Rectal smooth muscle tissue (tissue), 1 donor: ENCODE data around the gene CTDSPL.

Experiments
- H3K27ac ChIP-seq: one replicate; pipeline ENCODE4 v1.7.0; 2013; ENCODE audit warnings: low read depth, low read length, inconsistent platforms
- H3K27me3 ChIP-seq: one replicate; pipeline ENCODE4 v1.7.0; 2013; ENCODE audit warnings: low read length; ENCODE audit not compliant: control insufficient read depth, insufficient read depth
- H3K36me3 ChIP-seq: one replicate; pipeline ENCODE4 v1.7.0; 2013; ENCODE audit warnings: low read length; ENCODE audit not compliant: control insufficient read depth, insufficient read depth
- H3K4me1 ChIP-seq: one replicate; pipeline ENCODE4 v1.7.0; 2013; ENCODE audit warnings: low read length; ENCODE audit not compliant: control insufficient read depth, insufficient read depth
- H3K4me3 ChIP-seq: one replicate; pipeline ENCODE4 v1.7.0; 2013; ENCODE audit warnings: low read length
- H3K9ac ChIP-seq: one replicate; pipeline ENCODE4 v1.7.0; 2013; ENCODE audit warnings: low read length

CTDSPL gene

GRCh38 chr3:37858742-37859141 is 2.9 kb upstream of the CTDSPL start:
- Histone ChIP-seq H3K9ac (no peak overlapping the region), H3K27me3 (no peaks in the 10 kb centered on the region), H3K36me3 (no peaks in the 10 kb centered on the region), H3K4me3 (no peak overlapping the region), H3K4me1 (peaks cover 23% of the 10 kb centered on the region), H3K27ac (no peak overlapping the region)

- Histone ChIP-seq H3K27ac (no peak overlapping the region), H3K36me3 (no peaks in the 10 kb centered on the region)
Observed at GRCh38 chr3:37859354-37859753, 2.3 kb upstream of the CTDSPL start.

GRCh38 chr3:37859908-37860199 is 1.8 kb upstream of the CTDSPL start:
- no peaks in the 10 kb centered on the region for H3K36me3 ChIP-seq
- H3K4me1 ChIP-seq = peaks cover 23% of the 10 kb centered on the region
- H3K9ac ChIP-seq = no peak overlapping the region
- peak overlapping the region; percentile 85 for H3K27ac ChIP-seq
- H3K4me3 ChIP-seq = peak overlapping the region; percentile 45
- no peaks in the 10 kb centered on the region for H3K27me3 ChIP-seq

More at GRCh38 chr3:37859354-37859753, 2.3 kb upstream of the CTDSPL start:
- Histone ChIP-seq H3K9ac (no peak overlapping the region), H3K4me3 (no peak overlapping the region), H3K27me3 (no peaks in the 10 kb centered on the region), H3K4me1 (peaks cover 23% of the 10 kb centered on the region)

- no peaks in the 10 kb centered on the region for H3K36me3 ChIP-seq
- H3K4me3 ChIP-seq = peak overlapping the region; percentile 97
- peaks cover 14% of the 10 kb centered on the region for H3K4me1 ChIP-seq
- peak overlapping the region; percentile 64 for H3K27ac ChIP-seq
- H3K9ac ChIP-seq = peak overlapping the region; percentile 61
- H3K27me3 ChIP-seq = no peaks in the 10 kb centered on the region
Observed at GRCh38 chr3:37862219-37862902, 681 bp downstream of the CTDSPL start.

GRCh38 chr3:37862903-37863815 is 1.5 kb downstream of the CTDSPL start:
- Histone ChIP-seq H3K4me1 (peaks cover 14% of the 10 kb centered on the region), H3K9ac (peak overlapping the region; percentile 32)

GRCh38 chr3:37863949-37864822 is 2.5 kb downstream of the CTDSPL start:
- Histone ChIP-seq H3K27ac (peak overlapping the region; percentile 64), H3K4me1 (peaks cover 14% of the 10 kb centered on the region), H3K27me3 (no peaks in the 10 kb centered on the region), H3K4me3 (no peak overlapping the region), H3K36me3 (no peaks in the 10 kb centered on the region), H3K9ac (no peak overlapping the region)

More at GRCh38 chr3:37862903-37863815, 1.5 kb downstream of the CTDSPL start:
- Histone ChIP-seq H3K27me3 (no peaks in the 10 kb centered on the region), H3K36me3 (no peaks in the 10 kb centered on the region), H3K27ac (peak overlapping the region; percentile 64), H3K4me3 (peak overlapping the region; percentile 97)

GRCh38 chr3:37864904-37865303 is 3.2 kb downstream of the CTDSPL start:
- Histone ChIP-seq H3K9ac (no peak overlapping the region), H3K27me3 (no peaks in the 10 kb centered on the region), H3K36me3 (no peaks in the 10 kb centered on the region), H3K4me1 (peaks cover 11% of the 10 kb centered on the region), H3K4me3 (no peak overlapping the region), H3K27ac (no peak overlapping the region)

- Histone ChIP-seq H3K27me3 (no peaks in the 10 kb centered on the region), H3K36me3 (no peaks in the 10 kb centered on the region), H3K4me1 (peaks cover 8% of the 10 kb centered on the region), H3K9ac (no peak overlapping the region), H3K27ac (no peak overlapping the region), H3K4me3 (no peak overlapping the region)
Observed at GRCh38 chr3:37867144-37867543, 5.5 kb downstream of the CTDSPL start.

GRCh38 chr3:37871858-37872257 is 10.2 kb downstream of the CTDSPL start:
- H3K9ac ChIP-seq = no peak overlapping the region
- no peak overlapping the region for H3K4me3 ChIP-seq
- no peaks in the 10 kb centered on the region for H3K4me1 ChIP-seq
- no peak overlapping the region for H3K27ac ChIP-seq
- H3K27me3 ChIP-seq = no peaks in the 10 kb centered on the region
- H3K36me3 ChIP-seq = no peaks in the 10 kb centered on the region

- Histone ChIP-seq H3K4me1 (no peaks in the 10 kb centered on the region), H3K9ac (no peak overlapping the region), H3K4me3 (no peak overlapping the region), H3K36me3 (no peaks in the 10 kb centered on the region), H3K27ac (no peak overlapping the region), H3K27me3 (no peaks in the 10 kb centered on the region)
Observed at GRCh38 chr3:37872413-37873160, 10.9 kb downstream of the CTDSPL start.

GRCh38 chr3:37876279-37876678 is 14.6 kb downstream of the CTDSPL start:
- Histone ChIP-seq H3K4me3 (no peak overlapping the region), H3K27me3 (no peaks in the 10 kb centered on the region), H3K4me1 (no peaks in the 10 kb centered on the region), H3K27ac (no peak overlapping the region), H3K36me3 (no peaks in the 10 kb centered on the region), H3K9ac (no peak overlapping the region)
